LNCaP clone FGC (cell line): ENCODE data around the gene ETV3.
A peak's percentile ranks its signal among the peaks of the same experiment; 100 is the strongest.
"Not testable (repeated sequence)": the region's sequence is repeated elsewhere in the genome, so short reads cannot be mapped to it uniquely, and the experiment has no call there.

Experiments used
- DNase-seq: peaks from one replicate; pipeline ENCODE4 v3.0.0-alpha.2; 2011; ENCODE audit warnings: low read depth
- H3K4me3 ChIP-seq: 2 replicates; pipeline ENCODE4 v1.5.1; 2011; ENCODE audit warnings: mild to moderate bottlenecking, low read depth, low read length, control low read depth
- CTCF ChIP-seq: IDR thresholded peaks from 2 replicates; pipeline ENCODE4 v1.5.1; 2012; ENCODE audit warnings: mild to moderate bottlenecking; ENCODE audit not compliant: control insufficient read depth, insufficient read depth; ENCODE audit errors: extremely low read depth

ETV3 gene

GRCh38 chr1:157177733-157178394 is 39.7 kb upstream of the ETV3 start:
- no peak for TF ChIP-seq CTCF
- no peak for DNase-seq
- no peak overlapping the region for H3K4me3 ChIP-seq

GRCh38 chr1:157176591-157177121 is 38.5 kb upstream of the ETV3 start:
- no peak overlapping the region for H3K4me3 ChIP-seq
- TF ChIP-seq CTCF = no peak
- no peak for DNase-seq

GRCh38 chr1:157176016-157176415 is 37.8 kb upstream of the ETV3 start:
- H3K4me3 ChIP-seq = no peak overlapping the region
- no peak for TF ChIP-seq CTCF
- no peak for DNase-seq

- DNase-seq = no peak
- no peak for TF ChIP-seq CTCF
- no peak overlapping the region for H3K4me3 ChIP-seq
These were observed 35.8 kb upstream of the ETV3 start for GRCh38 chr1:157173900-157174410.

- H3K4me3 ChIP-seq, DNase-seq: not testable (repeated sequence)
These were observed 35.0 kb upstream of the ETV3 start for GRCh38 chr1:157173241-157173640.

- DNase-seq = not testable (repeated sequence)
These were observed 34.4 kb upstream of the ETV3 start for GRCh38 chr1:157172591-157172990.

GRCh38 chr1:157171903-157172503 is 33.8 kb upstream of the ETV3 start:
- not testable (repeated sequence) for H3K4me3 ChIP-seq, DNase-seq
- peak; percentile 48 for TF ChIP-seq CTCF

More at GRCh38 chr1:157172591-157172990, 34.4 kb upstream of the ETV3 start:
- H3K4me3 ChIP-seq = not testable (repeated sequence)
